Astrocyte (in vitro differentiated cells and primary cell): ENCODE data around the gene STK39.

Source experiments
- EZH2 ChIP-seq: IDR thresholded peaks from 2 replicates; pipeline ENCODE4 v1.6.1; 2012; ENCODE audit warnings: mild to moderate bottlenecking, low read length, inconsistent platforms; ENCODE audit not compliant: insufficient read depth
- TF ChIP-seq, protein P1 (sequence below): IDR thresholded peaks from 2 replicates; pipeline ENCODE4 v1.5.1; 2011; ENCODE audit warnings: low read depth, mild to moderate bottlenecking, inconsistent platforms, low read length, moderate library complexity; ENCODE audit not compliant: insufficient read depth

DNA sequence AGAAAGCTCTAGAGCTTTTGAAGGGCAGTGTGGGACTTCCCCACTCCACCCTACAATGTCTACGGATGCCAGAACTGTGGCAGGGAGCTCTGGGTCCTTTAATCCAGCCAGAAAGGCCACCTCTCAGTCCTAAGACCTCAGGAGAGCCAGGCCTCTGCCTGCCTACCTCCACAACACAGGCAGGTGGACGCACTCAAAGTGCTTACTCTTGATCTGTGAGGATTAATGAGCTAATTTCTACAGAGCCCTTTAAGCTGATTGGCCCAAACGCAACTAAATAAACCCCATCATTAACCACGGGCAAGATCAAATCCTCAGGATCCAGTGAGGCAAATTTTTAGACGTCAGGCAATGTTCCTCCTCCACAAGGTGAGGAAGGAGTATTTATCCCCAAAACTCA, 8.1 kb downstream of the STK39 start:
- TF ChIP-seq, protein P1, sequence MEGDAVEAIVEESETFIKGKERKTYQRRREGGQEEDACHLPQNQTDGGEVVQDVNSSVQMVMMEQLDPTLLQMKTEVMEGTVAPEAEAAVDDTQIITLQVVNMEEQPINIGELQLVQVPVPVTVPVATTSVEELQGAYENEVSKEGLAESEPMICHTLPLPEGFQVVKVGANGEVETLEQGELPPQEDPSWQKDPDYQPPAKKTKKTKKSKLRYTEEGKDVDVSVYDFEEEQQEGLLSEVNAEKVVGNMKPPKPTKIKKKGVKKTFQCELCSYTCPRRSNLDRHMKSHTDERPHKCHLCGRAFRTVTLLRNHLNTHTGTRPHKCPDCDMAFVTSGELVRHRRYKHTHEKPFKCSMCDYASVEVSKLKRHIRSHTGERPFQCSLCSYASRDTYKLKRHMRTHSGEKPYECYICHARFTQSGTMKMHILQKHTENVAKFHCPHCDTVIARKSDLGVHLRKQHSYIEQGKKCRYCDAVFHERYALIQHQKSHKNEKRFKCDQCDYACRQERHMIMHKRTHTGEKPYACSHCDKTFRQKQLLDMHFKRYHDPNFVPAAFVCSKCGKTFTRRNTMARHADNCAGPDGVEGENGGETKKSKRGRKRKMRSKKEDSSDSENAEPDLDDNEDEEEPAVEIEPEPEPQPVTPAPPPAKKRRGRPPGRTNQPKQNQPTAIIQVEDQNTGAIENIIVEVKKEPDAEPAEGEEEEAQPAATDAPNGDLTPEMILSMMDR: no peak
- no peak for TF ChIP-seq EZH2
